Transverse colon (tissue), 4 donors: ENCODE results near the gene CCT7. TPM values are rescaled to one million over a fixed set of nuclear protein-coding genes. Genes with fewer than 3 reads are reported as not detected.

Source experiments
- DNase-seq: peaks from one replicate; pipeline ENCODE4 v3.0.0-alpha.2; 2019
- H3K27ac ChIP-seq, 4 donors: fragments of 200-600 bp; sonication (generic); 2 replicates each; pipeline ENCODE4 v1.5.1; 2016 to 2018; ENCODE audit warnings: inconsistent platforms in 4 of 4
- H3K27me3 ChIP-seq: fragments of 200-600 bp; sonication (generic); 2 replicates; pipeline ENCODE4 v1.5.1; 2017; ENCODE audit warnings: inconsistent platforms
- H3K36me3 ChIP-seq, 4 donors: fragments of 200-600 bp; sonication (generic); 2 replicates each; pipeline ENCODE4 v1.5.1; 2017 to 2019; ENCODE audit warnings: inconsistent platforms in 4 of 4
- H3K4me1 ChIP-seq, 4 donors: fragments of 200-600 bp; sonication (generic); 2 replicates each; pipeline ENCODE4 v1.5.1; 2017 to 2020; ENCODE audit warnings: inconsistent platforms in 4 of 4
- H3K4me3 ChIP-seq, 4 donors: fragments of 200-600 bp; sonication (generic); 1 replicate in 1 of 4; 2 replicates in 3 of 4; pipeline versions ENCODE4 v1.5.1 to v1.6.1; 2017 to 2019; ENCODE audit warnings: inconsistent platforms in 4 of 4
- H3K9me3 ChIP-seq, 2 donors: fragments of 200-600 bp; sonication (generic); 2 replicates each; pipeline ENCODE4 v1.5.1; 2017 to 2019; ENCODE audit warnings: inconsistent platforms in 2 of 2
- CTCF ChIP-seq, 5 experiments: fragments of 200-600 bp in 3 of 5; fragments of 450-650 bp in 2 of 5; sonication (generic) in 3 of 5; IDR thresholded peaks; 1 replicate in 2 of 5; 2 replicates in 3 of 5; pipeline ENCODE4 v1.5.1; 2016 to 2017; ENCODE audit warnings: antibody characterized with exemption in 5 of 5, inconsistent platforms in 3 of 5, mild to moderate bottlenecking in 2 of 5, moderate library complexity in 1 of 5
- EP300 ChIP-seq: sonication (generic); formaldehyde crosslinking; IDR thresholded peaks from one replicate; pipeline ENCODE4 v1.6.1; 2017; ENCODE audit warnings: antibody characterized with exemption, low read depth
- POLR2A ChIP-seq: fragments of 450-650 bp; IDR thresholded peaks from one replicate; pipeline ENCODE4 v1.6.1; 2016; ENCODE audit warnings: antibody characterized with exemption, mild to moderate bottlenecking, moderate library complexity
- POLR2AphosphoS5 ChIP-seq, 3 donors: sonication (generic); formaldehyde crosslinking; IDR thresholded peaks; one replicate each; pipeline ENCODE4 v1.6.1; 2016; ENCODE audit warnings: antibody characterized with exemption in 3 of 3
- WGBS, 2 donors: methylation state at CpG; one replicate each; pipeline ENCODE4 v1.1.5; 2018; ENCODE audit warnings: low coverage in 1 of 2; 5-methylcytosine and 5-hydroxymethylcytosine counted together
- in situ Hi-C, 4 donors: fragments of 200-750 bp; cut with MboI; loops; one replicate each; pipeline versions ENCODE4 v1.15.0 to v1.15.1; 2017; ENCODE audit warnings: low sequenced_read_pairs in 3 of 4, low pct_ligation_motif_present in 1 of 4, low pct_unique_long_range_greater_than_20kb in 1 of 4
- intact Hi-C: fragments of 100-400 bp; cut with DNase I; formaldehyde crosslinking; loops from one replicate; pipeline ENCODE4 v1.15.1; 2023; ENCODE audit warnings: low total_unique reads
- total RNA-seq, 4 donors: library from RNA; depleted of rRNA; stranded (reverse); fragments of >200 nt; gene quantifications; one replicate each; pipeline ENCODE4 v1.1.0, GENCODE V29; 2016

The CCT7 gene
- total RNA-seq, 4 donors from 2014 or later = 87.9 to 171 (median 116) TPM

GRCh38 chr2:73235315-73236028 is 1.4 kb downstream of the CCT7 start:
- in situ Hi-C loops = loop anchor here in 1 of 4 donors (25.0 kb wide), 1 partner anchor 502 kb away; the partner anchor contains the start of gene TPRKB
- intact Hi-C loops = no loop called here
- TF ChIP-seq CTCF (IDR thresholded peaks at IDR 0.05) (no peak), EP300 (no peak), POLR2A (no peak), POLR2AphosphoS5 (IDR thresholded peaks at IDR 0.05) (no peak)
- Histone ChIP-seq H3K9me3 (no peaks in the 10 kb centered on the region), H3K4me1 (peaks cover 16 to 38% (median 27%) of the 10 kb centered on the region in 4 donors), H3K4me3 (peak overlapping the region in 2 of 4 donors; percentile 82 to 92), H3K36me3 (peaks cover 0 to 10% (median 2%) of the 10 kb centered on the region in 4 donors), H3K27me3 (no peaks in the 10 kb centered on the region), H3K27ac (peak overlapping the region in 3 of 4 donors; percentile 92 to 99 (median 98))
- DNase-seq = no peak
- 43 to 54% methylated on average over 2 to 11 of the region's 11 CpGs for WGBS, 2 donors

- Histone ChIP-seq H3K36me3 (peaks cover 0 to 17% (median 6%) of the 10 kb centered on the region in 4 donors), H3K4me3 (no peak overlapping the region), H3K9me3 (no peaks in the 10 kb centered on the region), H3K27me3 (no peaks in the 10 kb centered on the region), H3K4me1 (peaks cover 16 to 37% (median 27%) of the 10 kb centered on the region in 4 donors), H3K27ac (no peak overlapping the region)
- in situ Hi-C loops (loop anchor here in 1 of 4 donors (25.0 kb wide), 1 partner anchor 500 kb away; the partner anchor contains the start of gene TPRKB), intact Hi-C loops (no loop called here)
- TF ChIP-seq POLR2A (no peak), CTCF (IDR thresholded peaks at IDR 0.05) (no peak), POLR2AphosphoS5 (IDR thresholded peaks at IDR 0.05) (no peak), EP300 (no peak)
- 44 to 89% methylated on average over 1 of the region's 1 CpG for WGBS, 2 donors
- no peak for DNase-seq
Observed at GRCh38 chr2:73237168-73237567, 3.1 kb downstream of the CCT7 start.

GRCh38 chr2:73238149-73238548 is 4.0 kb downstream of the CCT7 start:
- 63 to 71% methylated on average over 3 of the region's 3 CpGs for WGBS, 2 donors
- H3K9me3 ChIP-seq = no peaks in the 10 kb centered on the region
- intact Hi-C loops (no loop called here), in situ Hi-C loops (loop anchor here in 1 of 4 donors (25.0 kb wide), 1 partner anchor 499 kb away; the partner anchor contains the start of gene TPRKB)
- DNase-seq = no peak
- no peaks in the 10 kb centered on the region for H3K27me3 ChIP-seq
- H3K36me3 ChIP-seq = peaks cover 0 to 21% (median 10%) of the 10 kb centered on the region in 4 donors
- no peak for TF ChIP-seq POLR2A
- H3K4me1 ChIP-seq = peaks cover 11 to 33% (median 21%) of the 10 kb centered on the region in 4 donors
- H3K27ac ChIP-seq = no peak overlapping the region
- no peak overlapping the region for H3K4me3 ChIP-seq

GRCh38 chr2:73238976-73239375 is 4.9 kb downstream of the CCT7 start:
- no peak for TF ChIP-seq POLR2AphosphoS5 (IDR thresholded peaks at IDR 0.05)
- no peak for TF ChIP-seq CTCF (IDR thresholded peaks at IDR 0.05)
- TF ChIP-seq POLR2A = no peak
- no peak for TF ChIP-seq EP300
- H3K36me3 ChIP-seq = peaks cover 0 to 29% (median 14%) of the 10 kb centered on the region in 4 donors
- no peak for DNase-seq
- 92% methylated on average over 1 of the region's 1 CpG; no CpG with 5 or more reads in 1 of the 2 donors for WGBS, 2 donors
- in situ Hi-C loops (loop anchor here in 1 of 4 donors (25.0 kb wide), 1 partner anchor 498 kb away; the partner anchor contains the start of gene TPRKB), intact Hi-C loops (no loop called here)
- H3K4me3 ChIP-seq = no peak overlapping the region
- no peak overlapping the region for H3K27ac ChIP-seq
- no peaks in the 10 kb centered on the region for H3K9me3 ChIP-seq
- no peaks in the 10 kb centered on the region for H3K27me3 ChIP-seq
- peaks cover 11 to 33% (median 21%) of the 10 kb centered on the region in 4 donors for H3K4me1 ChIP-seq
